ENCODE data around the gene ATF6. TPM values are rescaled to one million over a fixed set of nuclear protein-coding genes. Genes with fewer than 3 reads are reported as not detected.

Gene ATF6
- total RNA-seq, 1 experiment from 2014 or later = 20.9 TPM

- Histone ChIP-seq H3K4me3 (replicated peaks in 1 of 2; ENCODE audit: low read depth in 1 of 2, low read length in 2 of 2) (no peak overlapping the region), H3K4me2 (ENCODE audit: low read length) (no peak overlapping the region), H3K27ac (ENCODE audit: low read depth, low read length) (no peak overlapping the region), H3K36me3 (ENCODE audit: control insufficient read depth in 1 of 2, insufficient read depth in 2 of 2, low read length in 2 of 2) (no peaks in the 10 kb centered on the region), H3K9ac (ENCODE audit: low read length) (no peak overlapping the region), H3K4me1 (ENCODE audit: control insufficient read depth in 1 of 2, insufficient read depth in 2 of 2, low read length in 2 of 2) (peaks cover 1 to 5% of the 10 kb centered on the region in 2 experiments; a peak in 3 of 4 replicates), H3K9me3 (ENCODE audit: control insufficient read depth in 1 of 2, insufficient read depth in 1 of 2, low read depth in 1 of 2, low read length in 2 of 2) (no peaks in the 10 kb centered on the region), H3K9me2 (ENCODE audit: insufficient read depth) (no peaks in the 10 kb centered on the region), H3K79me2 (ENCODE audit: insufficient read depth, low read length) (peaks cover 86% of the 10 kb centered on the region), H3K27me3 (ENCODE audit: insufficient read depth, low read length) (no peaks in the 10 kb centered on the region), H2AFZ (ENCODE audit: low read depth, low read length, poor library complexity, severe bottlenecking) (no peak overlapping the region), H4K20me1 (ENCODE audit: insufficient read depth) (no peaks in the 10 kb centered on the region)
- no TSS peak for BruUV-seq (replicated peaks)
- intact Hi-C loops (cut with micrococcal nuclease) = no loop called here
- ChIA-PET CTCF (interaction anchor here (1.2 kb wide), 1 partner anchor 20 kb away, joined by 4 read pairs; no protein-coding TSS in a partner anchor), RAD21 (ENCODE audit: low non-redundant PET in 1 of 2, low total read pairs in 2 of 2, uncharacterized antibody in 2 of 2, unreplicated experiment in 2 of 2) (interaction anchor here in 1 of 2 experiments (0.7 kb wide), 1 partner anchor 590 kb away, joined by 3 read pairs; no protein-coding TSS in a partner anchor), POLR2A (no interaction called here)
- TF ChIP-seq ATF3 (IDR thresholded peaks at IDR 0.05) = no peak
- TF ChIP-seq SIN3A (IDR thresholded peaks at IDR 0.05; ENCODE audit: low read depth) = no peak
- TF ChIP-seq POLR2A (IDR thresholded peaks at IDR 0.05; ENCODE audit: borderline replicate concordance, extremely low read depth, insufficient read depth, insufficient read length) = no peak
- no peak for TF ChIP-seq RAD21 (IDR thresholded peaks at IDR 0.05; ENCODE audit: low read depth)
- TF ChIP-seq MAX (IDR thresholded peaks at IDR 0.05) = no peak
- TF ChIP-seq ELF1 (IDR thresholded peaks at IDR 0.05; ENCODE audit: borderline replicate concordance, low read depth) = no peak
- no peak for TF ChIP-seq CTCF (IDR thresholded peaks at IDR 0.05 in 2 of 3, conservative IDR thresholded peaks at IDR 0.05 in 1 of 3; ENCODE audit: borderline replicate concordance in 1 of 3, insufficient read depth in 1 of 3, low read depth in 2 of 3, low read length in 2 of 3)
- TF ChIP-seq ZFX (IDR thresholded peaks at IDR 0.05) = no peak
- no peak for TF ChIP-seq CEBPB (IDR thresholded peaks at IDR 0.05; ENCODE audit: low read depth)
- TF ChIP-seq ZNF274 (IDR thresholded peaks at IDR 0.05; ENCODE audit: low read depth, low read length) = no peak
- TF ChIP-seq EZH2 (IDR thresholded peaks at IDR 0.05) = no peak
- no peak for TF ChIP-seq POLR2AphosphoS5 (IDR thresholded peaks at IDR 0.05; ENCODE audit: low read depth, low read length)
- no peak for TF ChIP-seq REST (IDR thresholded peaks at IDR 0.05; ENCODE audit: low read depth)
- no peak for TF ChIP-seq CBX3 (IDR thresholded peaks at IDR 0.05; ENCODE audit: low read depth)
- TF ChIP-seq YY1 (IDR thresholded peaks at IDR 0.05; ENCODE audit: extremely low read depth, insufficient replicate concordance, low read depth, low read length) = no peak
- no peak for TF ChIP-seq JUND (IDR thresholded peaks at IDR 0.05)
- no peak for TF ChIP-seq ZBTB33 (IDR thresholded peaks at IDR 0.05; ENCODE audit: extremely low read depth, insufficient replicate concordance, low read length)
- TF ChIP-seq EZH2phosphoT487 (IDR thresholded peaks at IDR 0.05; ENCODE audit: borderline replicate concordance) = no peak
- TF ChIP-seq TCF7L2 (IDR thresholded peaks at IDR 0.05; ENCODE audit: borderline replicate concordance, extremely low read depth, insufficient read depth, insufficient read length) = no peak
- ATAC-seq (no peak), DNase-seq (ENCODE audit: low read depth, low spot score) (no peak)
These were observed 6.3 kb downstream of the ATF6 start for GRCh38 chr1:161772397-161772796.

Data from HCT116 (cell line).